SH-SY5Y (cell line): Measurements from ENCODE around the gene IL19.

Experiments
- GATA2 ChIP-seq: IDR thresholded peaks from 2 replicates; pipeline ENCODE4 v1.6.1; 2011; ENCODE audit warnings: mild to moderate bottlenecking, low read depth, low read length
- GATA3 ChIP-seq: IDR thresholded peaks from 2 replicates; pipeline ENCODE4 v1.6.1; 2011; ENCODE audit warnings: low read depth, mild to moderate bottlenecking, low read length, moderate library complexity

The IL19 gene

GRCh38 chr1:206754011-206754410 lies 16.6 kb upstream of the IL19 start:
- TF ChIP-seq GATA3, result no peak

- TF ChIP-seq GATA3, result no peak
- no peak for TF ChIP-seq GATA2
These were observed 12.9 kb upstream of the IL19 start for GRCh38 chr1:206757524-206758266.

DNA sequence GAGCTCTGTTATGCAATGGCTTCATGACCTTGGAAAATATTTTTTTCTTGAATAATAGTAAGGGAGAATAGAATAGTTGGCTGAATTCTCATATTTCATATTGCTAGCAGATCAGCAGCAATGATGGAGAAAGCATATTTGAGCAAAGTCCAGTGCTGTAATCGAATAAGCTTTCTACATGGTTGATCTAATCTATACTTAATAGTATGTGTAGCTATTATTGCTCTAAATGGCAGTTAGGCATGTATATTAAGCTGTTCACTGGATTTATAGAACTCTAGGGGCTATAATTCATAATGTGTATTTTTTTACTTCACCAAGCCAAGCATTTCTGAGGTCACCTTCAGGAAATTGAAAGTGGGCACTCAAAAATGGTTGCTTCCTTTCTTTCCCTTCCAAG lies 10.0 kb upstream of the IL19 start:
- TF ChIP-seq GATA3 (peak; percentile 30; the same call in 1 of the 2 replicates), GATA2 (peak; percentile 59)

- TF ChIP-seq GATA3 (no peak), GATA2 (peak; percentile 80)
These were observed 9.3 kb upstream of the IL19 start for GRCh38 chr1:206761159-206761768.

DNA sequence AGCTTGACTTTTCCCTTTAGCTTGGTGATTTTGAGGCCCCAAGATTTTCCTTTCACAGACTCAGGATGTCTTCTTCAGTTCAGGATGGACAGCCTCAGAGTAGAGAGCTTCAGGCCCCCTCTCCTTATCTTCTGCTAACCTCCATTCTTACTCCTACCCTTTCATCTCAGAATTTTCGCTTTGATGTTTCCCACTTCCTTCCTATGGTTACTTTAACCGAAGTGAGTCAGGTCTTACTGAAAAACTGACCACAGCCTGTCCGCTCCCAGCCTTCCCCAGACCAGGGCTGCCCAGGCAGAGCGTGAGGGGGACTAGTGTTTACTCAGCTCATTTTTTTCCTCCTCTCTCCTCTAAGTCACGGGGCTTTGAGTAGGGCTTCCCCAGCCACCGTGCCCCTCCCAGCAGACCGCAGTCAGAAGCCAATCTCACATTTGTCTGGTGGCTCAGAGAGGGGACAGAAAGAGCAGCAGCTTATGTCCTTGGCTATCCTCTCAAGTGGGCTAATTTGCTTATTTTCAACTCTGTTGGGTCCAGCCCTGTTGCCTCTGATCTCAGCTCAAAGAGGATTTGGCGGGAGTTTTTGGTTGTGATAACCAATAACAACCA lies 4.2 kb upstream of the IL19 start:
- no peak for TF ChIP-seq GATA2
- no peak for TF ChIP-seq GATA3

DNA sequence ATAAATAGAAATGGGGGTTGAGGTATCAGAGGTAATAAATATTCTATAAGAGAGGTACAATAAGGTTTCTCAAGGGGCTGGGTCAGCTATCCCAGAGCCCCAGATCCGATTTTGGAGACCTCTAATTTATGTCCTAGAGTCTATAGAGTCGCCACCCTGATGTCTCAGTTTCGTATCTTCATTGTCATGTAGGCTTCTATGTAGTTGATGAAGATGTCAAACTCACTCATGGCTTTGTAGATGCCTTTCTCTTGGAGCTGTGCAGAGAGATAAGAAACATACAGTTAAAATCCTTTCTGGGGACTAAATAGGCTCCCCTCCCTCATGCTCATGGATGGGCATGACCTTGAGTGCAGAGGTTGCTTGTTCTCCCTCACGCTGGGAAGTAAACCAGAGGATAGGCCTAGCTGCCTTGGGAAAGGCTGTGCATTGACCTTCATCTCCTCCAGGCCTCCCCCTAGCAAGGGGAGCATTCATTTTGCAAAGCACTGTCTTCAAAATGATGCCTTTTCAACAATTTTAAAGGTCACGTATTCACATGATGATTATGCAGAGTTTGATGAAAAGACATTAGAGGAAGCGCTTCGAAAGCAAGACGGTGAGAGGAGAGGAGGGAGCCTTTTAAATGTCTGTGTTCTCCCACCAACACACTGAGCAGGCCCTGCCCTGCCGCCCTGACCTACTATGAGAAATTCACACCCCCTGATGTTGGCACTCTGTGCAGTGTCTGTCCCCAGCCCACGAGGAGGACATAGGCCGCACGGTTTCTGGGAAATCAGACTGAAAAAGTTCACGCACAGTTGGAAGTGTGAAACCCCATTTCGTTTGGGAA lies 1.9 kb upstream of the IL19 start:
- TF ChIP-seq GATA2 (no peak), GATA3 (no peak)

DNA sequence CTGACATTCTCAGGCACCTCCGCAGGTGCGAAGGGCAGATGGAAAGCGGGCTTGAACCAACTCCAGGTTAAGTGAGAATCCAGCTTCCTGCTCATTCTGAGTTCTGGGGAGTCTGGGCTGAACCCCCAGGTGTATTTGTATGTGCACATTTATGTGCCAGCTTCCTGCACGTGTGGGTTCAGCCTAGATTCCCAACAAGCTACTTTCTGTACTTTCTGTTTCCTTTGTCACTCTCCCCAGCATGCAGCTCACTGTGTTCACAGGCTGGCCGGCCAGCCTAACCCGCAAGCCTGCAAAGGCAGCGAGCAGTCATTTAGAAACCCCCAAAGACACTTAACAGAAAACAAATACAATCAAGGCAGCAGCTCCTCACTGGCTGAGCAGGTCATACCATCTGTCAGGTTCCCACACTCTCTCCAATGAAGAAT lies 1.3 kb upstream of the IL19 start:
- no peak for TF ChIP-seq GATA2
- no peak for TF ChIP-seq GATA3

- TF ChIP-seq GATA2 (no peak), GATA3 (no peak)
These were observed 742 bp downstream of the IL19 start for GRCh38 chr1:206771338-206771692.

GRCh38 chr1:206772243-206772937 lies 1.8 kb downstream of the IL19 start, which contains the start of gene IL10:
Gene IL10 (minus strand): TSS chr1:206772494. CDS start chr1:206772435, 59 bp downstream.
- TF ChIP-seq GATA3, result no peak
- no peak for TF ChIP-seq GATA2

DNA sequence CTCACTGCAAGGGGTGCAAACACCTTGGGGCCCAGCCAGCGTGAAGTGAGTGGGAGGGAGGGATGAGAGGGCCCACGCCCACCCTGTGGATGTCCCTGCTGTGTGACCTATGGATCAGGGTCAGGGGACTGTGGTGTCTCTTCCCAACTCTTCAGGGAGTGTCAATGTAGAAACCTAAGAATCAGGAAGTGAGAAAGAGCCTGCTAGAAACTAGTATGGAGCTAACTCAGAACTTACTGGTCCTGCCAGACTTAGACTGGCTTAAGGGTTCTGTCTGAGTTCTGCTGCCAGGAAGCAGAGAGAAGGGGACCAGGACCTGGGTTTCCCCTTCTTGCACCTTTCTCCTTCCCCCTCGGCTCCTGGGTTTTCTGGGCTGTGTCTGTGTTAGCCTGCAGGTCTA lies 3.5 kb downstream of the IL19 start:
- TF ChIP-seq GATA2 (no peak), GATA3 (no peak)

- TF ChIP-seq GATA2 (no peak), GATA3 (no peak)
These were observed 5.7 kb downstream of the IL19 start for GRCh38 chr1:206776229-206776628.

- no peak for TF ChIP-seq GATA2
- TF ChIP-seq GATA3, result no peak
These were observed 7.5 kb downstream of the IL19 start for GRCh38 chr1:206778031-206778430.

DNA sequence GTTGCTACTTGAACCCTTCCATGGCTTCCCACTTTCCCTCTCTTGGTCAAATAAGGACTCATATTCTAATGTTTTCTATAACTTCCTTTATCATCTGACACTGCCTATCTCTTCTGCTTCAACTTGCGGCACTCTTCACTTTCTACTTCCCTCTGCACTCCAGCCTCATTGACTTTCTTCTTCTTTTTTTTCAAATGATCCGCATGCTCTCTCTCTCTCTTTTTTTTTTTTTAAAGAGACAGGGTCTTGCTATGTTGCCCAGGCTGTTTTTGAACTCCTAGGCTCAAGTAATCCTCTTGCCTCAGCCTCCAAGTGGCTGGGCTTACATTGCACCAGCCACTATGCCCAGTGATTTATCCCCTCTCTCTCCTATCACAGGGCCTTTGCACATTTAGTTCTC lies 9.1 kb downstream of the IL19 start:
- TF ChIP-seq GATA3, result no peak
- TF ChIP-seq GATA2, result no peak

GRCh38 chr1:206782448-206782847 lies 11.9 kb downstream of the IL19 start:
- no peak for TF ChIP-seq GATA3
- no peak for TF ChIP-seq GATA2

- TF ChIP-seq GATA2, result no peak
- TF ChIP-seq GATA3, result no peak
These were observed 12.9 kb downstream of the IL19 start for GRCh38 chr1:206783506-206783905.
